ENCODE results near the gene TJP1.
"Not testable (repeated sequence)": the region's sequence is repeated elsewhere in the genome, so short reads cannot be mapped to it uniquely, and the experiment has no call there.

The TJP1 gene

GRCh38 chr15:29822684-29823459 is 604 bp upstream of the TJP1 start:
- no peak for DNase-seq (ENCODE audit: extremely low read depth, insufficient read length)
- no peaks in the 10 kb centered on the region; the same call in 1 of the 2 replicates for H3K27me3 ChIP-seq (replicated peaks; ENCODE audit: control insufficient read depth, insufficient read depth, low read length)
- H3K4me3 ChIP-seq (replicated peaks; ENCODE audit: low read depth, low read length) = no peak overlapping the region
- no peak for TF ChIP-seq CTCF (IDR thresholded peaks at IDR 0.05; ENCODE audit: insufficient read depth, low read length, poor library complexity, severe bottlenecking)
- H3K36me3 ChIP-seq (ENCODE audit: control insufficient read depth, insufficient read depth, low read length) = no peaks in the 10 kb centered on the region

- Histone ChIP-seq H3K27me3 (replicated peaks; ENCODE audit: control insufficient read depth, insufficient read depth, low read length) (no peaks in the 10 kb centered on the region), H3K4me3 (replicated peaks; ENCODE audit: low read depth, low read length) (no peak overlapping the region), H3K36me3 (ENCODE audit: control insufficient read depth, insufficient read depth, low read length) (no peaks in the 10 kb centered on the region)
- no peak for DNase-seq (ENCODE audit: extremely low read depth, insufficient read length)
- TF ChIP-seq CTCF (IDR thresholded peaks at IDR 0.05; ENCODE audit: insufficient read depth, low read length, poor library complexity, severe bottlenecking) = no peak
Measured at GRCh38 chr15:29821416-29822099, 710 bp downstream of the TJP1 start.

GRCh38 chr15:29820394-29821154 is 1.7 kb downstream of the TJP1 start:
- no peak for DNase-seq (ENCODE audit: extremely low read depth, insufficient read length)
- TF ChIP-seq CTCF (IDR thresholded peaks at IDR 0.05; ENCODE audit: insufficient read depth, low read length, poor library complexity, severe bottlenecking) = no peak
- Histone ChIP-seq H3K4me3 (replicated peaks; ENCODE audit: low read depth, low read length) (no peak overlapping the region), H3K27me3 (replicated peaks; ENCODE audit: control insufficient read depth, insufficient read depth, low read length) (no peaks in the 10 kb centered on the region), H3K36me3 (ENCODE audit: control insufficient read depth, insufficient read depth, low read length) (no peaks in the 10 kb centered on the region)

- Histone ChIP-seq H3K36me3 (ENCODE audit: control insufficient read depth, insufficient read depth, low read length) (no peaks in the 10 kb centered on the region), H3K4me3 (replicated peaks; ENCODE audit: low read depth, low read length) (no peak overlapping the region), H3K27me3 (replicated peaks; ENCODE audit: control insufficient read depth, insufficient read depth, low read length) (no peaks in the 10 kb centered on the region)
- no peak for TF ChIP-seq CTCF (IDR thresholded peaks at IDR 0.05; ENCODE audit: insufficient read depth, low read length, poor library complexity, severe bottlenecking)
- DNase-seq (ENCODE audit: extremely low read depth, insufficient read length) = no peak
Measured at GRCh38 chr15:29819979-29820378, 2.3 kb downstream of the TJP1 start.

DNA sequence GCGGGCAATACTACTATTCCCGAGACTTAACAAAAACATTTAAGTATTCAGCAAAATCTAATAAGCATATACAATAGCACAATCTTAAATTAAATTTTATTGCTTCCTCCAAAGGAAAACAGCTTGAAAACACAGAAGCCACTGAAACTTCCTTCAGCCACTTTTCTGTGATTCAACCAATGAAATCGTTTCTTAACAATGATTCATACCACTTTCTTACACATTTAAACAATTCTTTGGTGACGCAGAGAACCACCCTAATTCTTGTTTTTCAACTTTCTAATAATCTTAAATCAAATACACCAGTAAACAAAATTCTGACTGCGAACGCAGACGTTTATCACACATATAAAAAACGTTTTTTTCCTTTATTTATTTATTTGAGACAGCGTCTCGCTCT is 4.1 kb downstream of the TJP1 start:
- no peaks in the 10 kb centered on the region for H3K36me3 ChIP-seq (ENCODE audit: control insufficient read depth, insufficient read depth, low read length)
- DNase-seq (ENCODE audit: extremely low read depth, insufficient read length) = no peak
- H3K4me3 ChIP-seq (replicated peaks; ENCODE audit: low read depth, low read length) = no peak overlapping the region
- no peaks in the 10 kb centered on the region for H3K27me3 ChIP-seq (replicated peaks; ENCODE audit: control insufficient read depth, insufficient read depth, low read length)
- no peak for TF ChIP-seq CTCF (IDR thresholded peaks at IDR 0.05; ENCODE audit: insufficient read depth, low read length, poor library complexity, severe bottlenecking)

DNA sequence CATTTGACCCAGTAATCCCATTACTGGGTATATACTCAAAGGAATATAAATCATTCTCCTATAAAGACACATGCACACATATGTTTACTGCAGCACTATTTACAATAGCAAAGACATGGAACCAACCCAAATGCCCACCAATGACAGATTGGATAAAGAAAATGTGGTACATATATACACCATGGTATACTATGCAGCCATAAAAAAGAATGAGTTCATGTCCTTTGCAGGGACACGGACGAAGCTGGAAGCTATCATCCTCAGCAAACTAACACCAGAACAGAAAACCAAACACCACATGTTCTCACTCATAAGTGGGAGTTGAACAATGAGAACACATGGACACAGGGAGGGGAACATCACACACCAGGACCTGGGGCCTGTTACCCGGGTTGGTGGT is 4.8 kb downstream of the TJP1 start:
- not testable (repeated sequence) for H3K27me3 ChIP-seq (replicated peaks; ENCODE audit: control insufficient read depth, insufficient read depth, low read length); H3K36me3 ChIP-seq (ENCODE audit: control insufficient read depth, insufficient read depth, low read length); DNase-seq (ENCODE audit: extremely low read depth, insufficient read length); H3K4me3 ChIP-seq (replicated peaks; ENCODE audit: low read depth, low read length)

Measured in GM06990 (cell line).